MG63 (cell line): ENCODE measurements around the gene IMP4. TPM values are rescaled to one million over a fixed set of nuclear protein-coding genes. Genes with fewer than 3 reads are reported as not detected.
"Not testable (repeated sequence)": the region's sequence is repeated elsewhere in the genome, so short reads cannot be mapped to it uniquely, and the experiment has no call there.

Source experiments
- DNase-seq: peaks from one replicate; pipeline ENCODE4 v3.0.0-alpha.2; 2020
- H3K27me3 ChIP-seq: fragments of 250-450 bp; sonication (Bioruptor Pico); 2 replicates; pipeline ENCODE4 v1.5.1; 2020; ENCODE audit warnings: mild to moderate bottlenecking, moderate library complexity
- H3K36me3 ChIP-seq: fragments of 250-450 bp; sonication (Bioruptor Pico); 2 replicates; pipeline ENCODE4 v1.5.1; 2020; ENCODE audit warnings: mild to moderate bottlenecking, moderate library complexity
- H3K4me3 ChIP-seq: fragments of 250-450 bp; sonication (Bioruptor Pico); 2 replicates; pipeline ENCODE4 v1.5.1; 2020; ENCODE audit warnings: mild to moderate bottlenecking, moderate library complexity
- H3K9me3 ChIP-seq: fragments of 250-450 bp; sonication (Bioruptor Pico); 2 replicates; pipeline ENCODE4 v1.5.1; 2020; ENCODE audit warnings: mild to moderate bottlenecking, moderate library complexity
- total RNA-seq: library from RNA; depleted of rRNA; stranded (reverse); fragments of >200 nt; shearing (Covaris generic); gene quantifications from 2 replicates; pipeline ENCODE4 v1.2.3, GENCODE V29; 2014; ENCODE audit warnings: low replicate concordance

The IMP4 gene
- total RNA-seq, 1 experiment from 2014 or later, result 115 TPM

DNA sequence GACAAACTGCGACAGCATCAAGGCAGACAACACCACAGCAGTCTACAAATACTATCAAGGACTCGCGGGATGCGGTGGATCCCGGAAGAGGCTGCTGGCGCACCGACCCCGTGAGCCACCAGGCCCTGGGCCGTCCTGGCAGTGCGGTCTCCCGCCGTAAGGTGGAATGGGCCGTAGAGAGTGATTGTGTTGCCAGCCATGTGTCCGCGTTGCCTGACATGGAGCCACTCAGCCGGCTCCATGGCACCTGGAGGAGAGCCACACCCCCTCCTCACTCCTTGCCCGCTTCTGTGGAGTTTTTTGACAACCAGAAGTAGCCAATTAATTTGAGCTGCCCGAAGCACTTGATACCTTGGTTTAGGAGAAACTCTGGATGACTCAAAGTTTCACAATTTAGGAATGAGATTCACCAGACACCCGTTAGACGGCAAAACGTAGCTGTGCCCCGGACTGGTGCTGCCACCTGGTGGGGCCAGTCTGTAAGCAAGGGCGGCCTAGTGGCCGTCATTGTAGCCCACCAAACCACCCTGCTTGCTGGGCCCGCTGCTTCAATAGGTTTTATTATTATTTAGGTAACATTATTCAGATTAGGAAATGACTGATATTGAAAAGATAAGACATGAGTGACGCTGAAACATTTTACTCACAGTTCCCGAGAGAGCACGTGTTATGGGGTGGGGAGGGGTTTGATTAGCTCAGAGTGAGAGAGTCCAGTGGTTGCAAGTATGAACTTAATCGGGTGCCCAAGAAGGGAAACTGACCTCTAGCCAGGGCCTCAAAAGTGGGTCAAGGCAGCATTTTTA, 10.2 kb upstream of the IMP4 start:
- no peaks in the 10 kb centered on the region for H3K36me3 ChIP-seq
- H3K27me3 ChIP-seq, result peaks cover 2% of the 10 kb centered on the region; the same call in 1 of the 2 replicates
- H3K4me3 ChIP-seq, result no peak overlapping the region
- no peaks in the 10 kb centered on the region for H3K9me3 ChIP-seq
- DNase-seq, result peak; percentile 78

DNA sequence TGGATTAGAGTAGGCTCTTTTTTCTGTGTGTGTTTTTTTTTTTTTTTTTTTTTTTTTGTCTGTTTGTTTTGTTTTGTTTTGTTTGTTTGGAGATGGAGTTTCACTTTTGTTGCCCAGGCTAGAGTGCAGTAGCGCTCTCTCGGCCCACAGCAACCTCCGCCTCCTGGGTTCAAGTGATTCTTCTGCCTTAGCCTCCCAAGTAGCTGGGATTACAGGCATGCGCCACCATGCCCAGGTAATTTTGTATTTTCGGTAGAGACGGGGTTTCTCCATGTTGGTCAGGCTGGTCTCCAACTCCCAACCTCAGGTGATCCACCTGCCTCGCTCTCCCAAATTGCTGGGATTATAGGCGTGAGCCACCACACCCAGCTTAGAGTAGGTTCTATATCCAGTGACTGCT, 9.4 kb upstream of the IMP4 start:
- not testable (repeated sequence) for H3K36me3 ChIP-seq, H3K4me3 ChIP-seq, H3K9me3 ChIP-seq, DNase-seq, H3K27me3 ChIP-seq

DNA sequence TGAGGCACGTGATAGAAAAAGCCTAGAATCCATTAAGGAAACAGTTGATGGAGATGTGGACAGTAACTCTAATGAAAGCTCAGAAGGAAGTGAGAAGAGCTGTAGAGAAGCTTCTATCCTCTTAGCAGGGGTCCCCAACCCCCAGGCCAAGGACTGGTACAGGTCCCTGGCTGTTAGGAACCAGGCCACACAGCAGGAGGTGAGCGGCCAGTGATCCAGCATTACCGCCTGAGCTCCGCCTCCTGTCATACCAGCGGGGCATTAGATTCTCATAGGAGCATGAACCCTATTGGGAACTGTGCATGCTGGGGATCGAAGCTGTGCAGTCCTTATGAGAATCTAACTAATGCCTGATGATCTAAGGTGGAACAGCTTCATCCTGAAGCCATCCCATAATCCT, 8.7 kb upstream of the IMP4 start:
- Histone ChIP-seq H3K27me3 (peaks cover 2% of the 10 kb centered on the region; the same call in 1 of the 2 replicates), H3K4me3 (no peak overlapping the region), H3K36me3 (no peaks in the 10 kb centered on the region), H3K9me3 (no peaks in the 10 kb centered on the region)
- no peak for DNase-seq

DNA sequence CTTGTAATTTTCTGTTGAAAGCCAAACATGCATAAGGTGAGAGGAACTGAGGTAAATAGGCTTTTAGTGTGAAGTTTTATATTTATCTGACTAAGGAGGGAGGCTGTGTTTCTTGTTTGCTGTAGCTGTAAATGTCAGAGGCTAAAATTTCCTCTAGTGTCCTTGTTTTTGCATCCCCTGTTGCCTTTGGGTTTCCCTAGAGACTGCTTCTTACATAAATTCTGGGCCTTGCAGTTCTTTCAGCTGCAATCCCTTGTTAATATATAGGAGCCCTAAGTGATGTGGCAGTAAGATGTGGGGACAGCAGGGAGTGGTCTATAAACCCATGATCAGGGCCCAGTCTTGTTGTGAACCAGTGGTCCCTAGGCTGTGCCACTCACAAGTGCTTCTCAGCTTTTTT, 7.5 kb upstream of the IMP4 start:
- no peaks in the 10 kb centered on the region for H3K36me3 ChIP-seq
- no peaks in the 10 kb centered on the region for H3K9me3 ChIP-seq
- DNase-seq, result no peak
- H3K27me3 ChIP-seq, result peaks cover 2% of the 10 kb centered on the region; the same call in 1 of the 2 replicates
- no peak overlapping the region for H3K4me3 ChIP-seq

DNA sequence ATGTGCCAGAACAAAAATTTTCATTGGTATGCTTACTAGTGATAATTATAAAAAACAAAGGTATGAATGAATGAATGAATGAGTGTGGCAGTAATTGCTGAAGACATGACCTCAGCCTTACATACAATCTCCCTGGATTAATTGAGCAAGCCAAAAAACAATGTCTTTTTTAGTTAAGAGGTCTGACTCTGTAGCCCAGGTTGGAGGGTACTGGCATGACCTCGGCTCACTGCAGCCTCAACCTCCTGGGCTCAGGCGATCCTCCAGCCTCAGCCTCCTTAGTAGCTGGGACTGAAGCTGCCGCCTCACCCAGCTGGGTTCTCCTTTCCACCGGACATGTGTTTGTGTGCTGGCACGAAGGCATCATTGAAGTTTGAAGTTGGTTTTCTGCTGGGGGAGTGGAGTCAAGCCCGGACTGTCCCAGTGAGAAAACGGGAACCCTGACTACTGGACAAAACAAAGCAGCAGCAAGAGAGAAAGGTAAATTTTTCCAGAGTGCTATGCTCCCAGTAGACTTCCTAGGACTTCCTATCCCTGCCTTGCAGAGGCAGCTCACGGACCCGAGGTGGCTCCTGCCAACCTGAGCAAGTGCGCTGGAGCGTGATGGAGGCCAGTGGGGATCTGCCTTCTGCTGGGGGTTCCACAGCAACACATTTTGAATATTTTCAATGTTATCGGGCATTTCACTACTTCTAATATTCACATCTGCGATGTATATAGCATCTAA, 6.4 kb upstream of the IMP4 start:
- peaks cover 2% of the 10 kb centered on the region; the same call in 1 of the 2 replicates for H3K27me3 ChIP-seq
- no peaks in the 10 kb centered on the region for H3K36me3 ChIP-seq
- no peak for DNase-seq
- H3K9me3 ChIP-seq, result no peaks in the 10 kb centered on the region
- H3K4me3 ChIP-seq, result no peak overlapping the region

DNA sequence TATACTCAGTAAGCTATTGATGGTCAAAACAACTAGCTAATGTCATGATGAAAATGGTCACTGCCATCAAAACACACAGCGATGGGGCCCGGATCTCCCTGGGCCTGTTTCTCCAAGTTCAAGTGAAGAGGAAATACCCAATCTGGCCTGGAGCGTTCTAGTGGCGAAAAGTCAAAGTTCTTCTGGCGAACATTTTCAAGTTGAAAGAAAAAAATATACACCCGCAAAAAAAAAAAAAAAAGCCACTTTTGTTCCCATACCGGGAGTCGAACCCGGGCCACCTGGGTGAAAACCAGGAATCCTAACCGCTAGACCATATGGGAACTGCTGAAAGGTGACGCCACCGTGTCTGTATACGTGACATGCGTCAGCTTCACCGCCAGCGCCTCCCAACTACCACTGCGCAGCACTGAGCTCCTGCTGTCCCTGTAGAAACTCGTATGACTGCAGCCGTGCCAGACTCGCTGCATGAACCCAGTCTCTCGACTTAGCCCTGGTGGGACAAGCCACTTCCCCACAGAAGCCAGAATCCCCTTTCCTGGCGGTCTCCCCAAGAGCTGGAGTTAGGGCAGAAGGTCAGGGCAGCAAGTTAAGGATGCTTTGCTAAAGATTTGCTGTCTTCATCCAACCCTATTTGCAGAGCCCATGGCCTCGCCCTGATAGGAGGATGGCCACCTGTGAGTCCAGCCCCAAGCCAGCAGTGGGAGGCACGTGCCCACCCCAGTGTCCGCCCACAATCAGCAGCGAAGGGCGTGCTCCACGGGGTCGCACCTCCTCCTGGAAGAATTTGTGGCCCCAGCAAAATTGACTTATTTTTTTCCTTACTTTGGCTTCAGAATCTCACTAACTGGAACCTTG, 5.6 kb upstream of the IMP4 start:
- DNase-seq, result no peak
- H3K27me3 ChIP-seq, result no peaks in the 10 kb centered on the region
- H3K4me3 ChIP-seq, result no peak overlapping the region
- no peaks in the 10 kb centered on the region for H3K36me3 ChIP-seq
- no peaks in the 10 kb centered on the region for H3K9me3 ChIP-seq

DNA sequence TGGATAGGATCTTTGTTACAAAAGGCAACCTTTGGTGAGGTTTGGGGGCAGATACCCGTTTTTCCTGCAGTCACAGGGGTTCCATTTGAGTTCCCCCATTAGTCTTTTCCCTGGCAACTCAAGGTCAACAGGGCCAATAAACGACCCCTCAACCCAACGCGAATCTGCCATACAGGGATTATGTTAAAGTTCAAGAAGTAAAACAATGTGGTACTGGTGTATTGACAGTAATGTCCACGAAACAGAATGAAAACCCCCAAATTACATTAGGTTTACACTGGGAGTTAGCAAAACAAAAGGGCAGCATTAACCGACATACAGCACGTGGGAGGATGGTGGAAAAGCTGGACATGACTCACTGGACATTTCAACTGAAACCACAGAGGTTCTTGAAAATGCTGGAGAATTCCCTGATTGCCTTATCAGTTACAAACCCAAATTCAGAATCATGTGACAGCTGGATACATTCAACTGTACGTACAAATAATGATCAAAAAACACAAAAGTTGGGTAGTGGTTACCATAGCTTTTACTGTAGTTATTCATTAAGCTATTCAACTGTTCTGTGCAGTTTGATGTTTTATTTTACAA, 4.9 kb upstream of the IMP4 start:
- Histone ChIP-seq H3K36me3 (no peaks in the 10 kb centered on the region), H3K9me3 (no peaks in the 10 kb centered on the region), H3K4me3 (no peak overlapping the region), H3K27me3 (no peaks in the 10 kb centered on the region)
- DNase-seq, result no peak

DNA sequence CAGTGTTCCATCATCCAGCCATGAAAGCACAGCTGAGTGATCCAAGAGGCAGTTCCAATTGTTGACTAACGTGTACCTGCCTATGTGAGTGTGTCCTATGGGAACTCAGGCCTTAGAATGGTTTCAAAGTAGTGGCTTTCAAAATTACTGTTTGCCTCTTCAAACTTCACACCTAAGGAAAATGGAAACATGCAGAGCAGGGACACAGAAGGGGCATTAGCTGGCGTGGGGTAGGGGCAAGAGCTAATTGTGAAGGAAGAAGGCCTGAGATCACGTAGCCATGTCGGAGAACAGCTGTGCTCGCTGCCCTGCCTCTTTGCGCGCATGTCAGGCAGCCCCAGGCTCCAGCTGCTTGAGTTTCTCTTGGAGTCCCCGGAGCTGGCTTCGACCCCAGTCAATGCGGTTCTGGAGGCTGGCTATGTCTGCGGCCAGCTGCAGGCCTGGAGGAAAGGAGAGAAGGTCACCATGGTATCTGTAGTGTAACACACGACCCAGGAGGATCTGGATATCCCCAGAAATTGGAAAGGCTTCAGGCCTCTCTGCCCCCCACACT, 3.8 kb upstream of the IMP4 start:
- Histone ChIP-seq H3K36me3 (peaks cover 3% of the 10 kb centered on the region), H3K27me3 (no peaks in the 10 kb centered on the region), H3K4me3 (no peak overlapping the region), H3K9me3 (no peaks in the 10 kb centered on the region)
- DNase-seq, result no peak

DNA sequence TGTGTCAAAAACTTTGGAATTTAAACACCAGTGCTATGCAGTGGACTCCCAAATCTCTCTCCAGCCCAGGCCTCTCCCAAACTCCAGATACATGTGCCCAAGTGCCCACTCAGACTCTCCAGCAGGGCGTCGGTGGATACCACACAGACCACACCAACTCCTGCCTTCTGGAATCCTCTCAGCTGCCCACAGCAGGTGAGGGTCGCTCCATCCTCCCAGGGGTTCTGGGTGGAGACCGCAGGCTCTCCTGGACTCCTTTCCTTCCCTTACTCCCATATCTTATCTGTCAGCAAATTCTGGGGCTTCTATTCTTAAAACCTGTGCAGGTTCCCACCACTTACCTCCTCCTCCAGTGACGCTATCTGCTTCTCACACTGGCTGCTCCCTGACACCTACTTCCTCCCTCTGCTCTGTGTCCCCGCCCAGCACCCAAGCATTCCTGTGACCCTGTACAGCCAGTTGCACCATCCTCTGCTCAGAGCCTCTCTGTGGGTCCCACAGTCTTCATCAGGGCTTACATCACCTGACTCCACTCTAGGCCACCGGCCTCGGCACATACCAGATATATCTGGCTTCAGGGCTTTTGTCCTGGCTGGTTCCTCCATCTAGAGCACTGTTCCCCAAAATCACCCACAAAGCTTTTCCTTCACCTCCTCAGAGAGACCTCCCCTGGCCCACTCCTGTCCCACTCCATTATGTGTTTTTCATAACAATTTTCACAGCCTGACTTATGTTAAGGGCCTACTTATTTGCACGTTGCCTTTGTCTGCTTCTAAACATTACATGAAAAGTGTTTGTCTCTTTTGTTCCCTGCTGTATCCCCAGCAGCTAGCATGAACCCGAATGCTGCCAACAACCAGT, 2.6 kb upstream of the IMP4 start:
- no peaks in the 10 kb centered on the region for H3K27me3 ChIP-seq
- H3K9me3 ChIP-seq, result no peaks in the 10 kb centered on the region
- no peak overlapping the region for H3K4me3 ChIP-seq
- peaks cover 15% of the 10 kb centered on the region for H3K36me3 ChIP-seq
- no peak for DNase-seq

DNA sequence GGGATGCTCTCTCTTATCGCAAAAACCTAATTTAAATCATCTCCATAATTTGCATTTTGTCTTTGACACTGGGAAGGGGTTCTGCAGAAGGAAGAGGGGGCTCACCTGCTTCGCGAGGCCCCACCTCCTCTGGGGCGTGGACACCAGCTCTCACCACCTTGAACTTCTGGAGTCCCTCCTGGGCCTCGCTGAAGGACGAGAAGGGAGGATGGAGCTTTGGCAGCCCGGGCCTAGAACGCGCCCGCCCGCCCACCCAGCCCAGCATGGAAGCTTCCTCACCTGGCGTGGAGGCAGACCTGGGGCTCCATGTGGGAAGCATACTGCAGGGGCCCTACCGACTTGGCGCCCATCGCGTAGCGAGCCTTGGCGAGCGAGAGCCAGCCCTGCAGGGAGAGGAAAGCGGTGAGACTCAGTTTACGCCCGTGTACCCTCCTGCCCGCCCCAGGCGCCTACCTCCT, 1.1 kb upstream of the IMP4 start:
- DNase-seq, result no peak
- no peaks in the 10 kb centered on the region for H3K27me3 ChIP-seq
- peaks cover 30% of the 10 kb centered on the region for H3K36me3 ChIP-seq
- no peaks in the 10 kb centered on the region for H3K9me3 ChIP-seq
- peak overlapping the region; percentile 75 for H3K4me3 ChIP-seq

DNA sequence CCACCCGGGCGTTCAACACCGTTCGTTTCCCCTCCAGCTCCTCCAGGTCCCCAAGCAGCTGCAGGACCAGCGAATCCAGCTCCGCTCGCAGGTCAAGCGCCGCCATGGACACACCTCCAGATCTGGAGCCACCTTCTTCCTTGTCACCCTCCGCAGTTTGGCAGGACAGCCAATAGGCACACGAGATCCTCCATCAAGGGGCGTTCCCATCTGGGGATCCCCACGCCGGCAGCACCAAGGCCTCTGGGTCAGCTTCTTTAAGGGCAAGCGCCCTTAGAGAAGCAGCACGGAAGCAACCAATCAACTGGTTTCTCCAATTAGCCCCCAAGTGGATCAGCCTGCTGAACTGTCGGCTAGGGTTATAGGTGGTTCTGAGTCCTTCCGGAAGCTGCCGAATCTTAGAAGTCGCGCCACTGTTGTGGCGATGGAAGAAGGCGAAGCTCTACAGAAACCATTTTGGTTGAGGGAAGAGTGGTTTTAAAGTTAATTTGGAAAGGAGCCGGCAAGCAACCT, 621 bp upstream of the IMP4 start:
- DNase-seq, result peak; percentile 85
- no peaks in the 10 kb centered on the region for H3K9me3 ChIP-seq
- peaks cover 35% of the 10 kb centered on the region for H3K36me3 ChIP-seq

DNA sequence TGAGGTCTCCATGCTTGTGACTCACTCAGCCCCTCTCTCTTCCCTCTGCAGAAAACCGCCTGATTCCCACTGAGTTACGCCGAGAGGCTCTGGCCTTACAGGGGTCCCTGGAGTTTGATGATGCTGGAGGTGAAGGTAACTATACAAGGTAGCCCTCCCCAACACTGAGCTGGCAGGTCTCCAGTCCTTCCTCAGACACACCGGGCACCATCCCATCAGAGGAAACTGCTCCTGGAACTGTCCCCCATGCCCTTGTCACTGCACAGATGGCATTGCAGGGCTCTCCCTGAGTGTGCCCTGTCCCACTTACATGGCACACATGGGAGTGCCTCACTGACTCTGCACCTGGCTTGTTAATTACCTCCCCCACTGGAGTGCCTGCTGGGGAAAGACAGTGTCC, 1.9 kb downstream of the IMP4 start:
- Histone ChIP-seq H3K27me3 (no peaks in the 10 kb centered on the region), H3K4me3 (no peak overlapping the region), H3K9me3 (no peaks in the 10 kb centered on the region), H3K36me3 (peaks cover 49% of the 10 kb centered on the region)
- DNase-seq, result no peak

More for the DNA sequence above, 621 bp upstream of the IMP4 start:
- Histone ChIP-seq H3K4me3 (peak overlapping the region; percentile 75), H3K27me3 (no peaks in the 10 kb centered on the region)

DNA sequence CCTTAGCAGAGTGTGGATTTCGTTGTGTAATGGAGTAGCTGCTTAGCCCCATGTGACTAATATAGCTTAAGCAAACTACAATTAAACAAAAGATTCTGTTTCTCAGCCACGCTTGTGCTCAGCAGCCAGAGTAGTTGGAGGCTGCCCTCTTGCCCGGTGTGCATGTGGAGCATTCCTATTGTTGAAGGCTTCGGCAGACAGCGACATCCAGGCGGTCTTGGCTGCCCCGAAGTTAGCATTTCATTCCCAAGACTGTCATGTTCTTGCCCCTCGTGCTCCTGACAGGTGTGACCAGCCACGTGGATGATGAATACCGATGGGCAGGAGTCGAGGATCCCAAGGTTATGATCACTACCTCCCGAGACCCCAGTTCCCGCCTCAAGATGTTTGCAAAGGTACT, 2.4 kb downstream of the IMP4 start:
- Histone ChIP-seq H3K27me3 (no peaks in the 10 kb centered on the region), H3K36me3 (peaks cover 49% of the 10 kb centered on the region), H3K9me3 (no peaks in the 10 kb centered on the region), H3K4me3 (no peak overlapping the region)
- DNase-seq, result no peak

DNA sequence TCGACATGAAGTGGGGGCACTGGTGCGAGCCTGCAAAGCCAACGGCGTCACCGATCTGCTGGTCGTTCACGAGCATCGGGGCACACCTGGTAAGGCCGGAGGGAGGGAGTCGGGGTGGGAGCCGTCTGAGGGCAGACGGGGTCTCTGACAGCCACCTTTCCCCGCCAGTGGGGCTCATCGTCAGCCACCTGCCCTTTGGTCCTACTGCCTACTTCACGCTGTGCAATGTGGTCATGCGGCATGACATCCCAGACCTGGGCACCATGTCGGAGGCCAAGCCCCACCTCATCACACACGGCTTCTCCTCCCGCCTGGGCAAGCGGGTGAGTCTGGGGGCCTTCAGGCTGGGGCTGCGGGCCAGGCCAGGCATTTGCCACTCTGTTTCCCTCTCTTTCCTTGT, 2.9 kb downstream of the IMP4 start:
- DNase-seq, result no peak
- no peak overlapping the region for H3K4me3 ChIP-seq
- H3K9me3 ChIP-seq, result no peaks in the 10 kb centered on the region
- peaks cover 49% of the 10 kb centered on the region for H3K36me3 ChIP-seq
- no peaks in the 10 kb centered on the region; the same call in 1 of the 2 replicates for H3K27me3 ChIP-seq

DNA sequence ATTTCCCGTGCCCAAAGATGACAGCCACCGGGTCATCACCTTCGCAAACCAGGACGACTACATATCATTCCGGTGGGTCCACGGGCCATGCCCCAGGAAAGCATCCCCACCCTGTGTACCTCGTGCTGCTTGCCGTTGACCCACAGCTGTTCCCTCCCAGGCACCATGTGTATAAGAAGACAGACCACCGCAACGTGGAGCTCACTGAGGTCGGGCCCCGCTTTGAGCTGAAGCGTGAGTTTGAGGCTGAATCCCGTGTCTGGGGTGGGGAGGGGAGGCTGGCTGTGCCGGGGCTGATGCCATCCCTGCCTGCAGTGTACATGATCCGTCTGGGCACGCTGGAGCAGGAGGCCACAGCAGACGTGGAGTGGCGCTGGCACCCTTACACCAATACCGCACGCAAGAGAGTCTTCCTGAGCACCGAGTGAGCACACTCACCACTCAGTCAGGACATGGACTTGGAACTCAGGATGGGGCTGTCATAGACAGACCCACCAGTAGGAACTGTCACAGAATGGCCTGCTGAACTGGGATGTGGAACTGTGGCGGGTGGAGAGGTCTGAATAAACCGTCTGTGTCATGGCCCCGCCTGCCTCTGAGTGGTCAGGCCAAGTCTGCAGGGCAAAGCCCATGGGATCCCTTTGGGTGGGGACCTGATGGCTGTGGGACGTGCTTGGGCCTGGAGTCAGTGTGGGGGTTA, 3.5 kb downstream of the IMP4 start:
- no peak for DNase-seq
- no peaks in the 10 kb centered on the region; the same call in 1 of the 2 replicates for H3K27me3 ChIP-seq
- peaks cover 49% of the 10 kb centered on the region for H3K36me3 ChIP-seq
- no peak overlapping the region for H3K4me3 ChIP-seq
- H3K9me3 ChIP-seq, result no peaks in the 10 kb centered on the region
